22Rv1 (cell line): ENCODE data around the gene CCNL2.

Source experiments
- H3K27ac ChIP-seq: fragments of 450-650 bp; 2 replicates; pipeline ENCODE4 v1.5.1; 2017
- CTCF ChIP-seq: fragments of 450-650 bp; IDR thresholded peaks from 2 replicates; pipeline ENCODE4 v1.5.1; 2017; ENCODE audit warnings: mild to moderate bottlenecking
- ZFX ChIP-seq: fragments of 450-650 bp; IDR thresholded peaks from 2 replicates; pipeline ENCODE4 v1.6.1; 2017; ENCODE audit warnings: antibody characterized with exemption, borderline replicate concordance

Gene CCNL2

GRCh38 chr1:1356796-1357401 lies 42.2 kb downstream of the CCNL2 start:
- TF ChIP-seq CTCF: no peak
- TF ChIP-seq ZFX: no peak
- no peak overlapping the region for H3K27ac ChIP-seq

- TF ChIP-seq ZFX (no peak), CTCF (no peak)
- H3K27ac ChIP-seq: no peak overlapping the region
These were observed 42.9 kb downstream of the CCNL2 start for GRCh38 chr1:1356166-1356795.

GRCh38 chr1:1355416-1355815 lies 43.7 kb downstream of the CCNL2 start:
- TF ChIP-seq ZFX (no peak), CTCF (no peak)
- peak overlapping the region; percentile 64 for H3K27ac ChIP-seq

GRCh38 chr1:1354271-1355247 lies 44.6 kb downstream of the CCNL2 start:
- H3K27ac ChIP-seq: peak overlapping the region; percentile 64
- no peak for TF ChIP-seq ZFX
- 0 out of 2 replicates have a peak, but pooled peaks have one; percentile 4 for TF ChIP-seq CTCF

- no peak for TF ChIP-seq ZFX
- no peak for TF ChIP-seq CTCF
- no peak overlapping the region for H3K27ac ChIP-seq
These were observed 45.6 kb downstream of the CCNL2 start for GRCh38 chr1:1353389-1354151.

- TF ChIP-seq CTCF (no peak), ZFX (no peak)
- peak overlapping the region; percentile 47 for H3K27ac ChIP-seq
These were observed 46.2 kb downstream of the CCNL2 start for GRCh38 chr1:1352786-1353388.
